ENCODE measurements around the gene CPNE2.

DNA sequence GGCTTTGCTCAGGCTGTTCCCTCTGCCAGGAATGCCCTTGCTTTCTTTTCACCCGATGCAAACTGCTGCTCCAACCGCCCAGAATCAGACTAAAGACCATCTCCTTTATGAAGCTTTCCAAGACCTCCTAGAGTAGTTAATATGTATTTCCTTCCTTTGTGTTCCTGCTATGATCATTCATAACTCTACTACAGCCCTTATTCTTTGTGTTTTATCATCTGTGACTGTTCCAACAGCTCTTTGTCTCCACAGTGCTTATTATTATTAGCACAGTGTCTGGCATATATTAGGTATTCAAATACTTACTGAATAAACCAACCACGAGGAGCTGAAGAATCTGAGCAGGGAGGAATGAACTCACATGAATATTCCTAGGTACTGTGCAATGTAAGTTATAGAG lies 85.8 kb downstream of the CPNE2 start:
- TF ChIP-seq, protein P1, sequence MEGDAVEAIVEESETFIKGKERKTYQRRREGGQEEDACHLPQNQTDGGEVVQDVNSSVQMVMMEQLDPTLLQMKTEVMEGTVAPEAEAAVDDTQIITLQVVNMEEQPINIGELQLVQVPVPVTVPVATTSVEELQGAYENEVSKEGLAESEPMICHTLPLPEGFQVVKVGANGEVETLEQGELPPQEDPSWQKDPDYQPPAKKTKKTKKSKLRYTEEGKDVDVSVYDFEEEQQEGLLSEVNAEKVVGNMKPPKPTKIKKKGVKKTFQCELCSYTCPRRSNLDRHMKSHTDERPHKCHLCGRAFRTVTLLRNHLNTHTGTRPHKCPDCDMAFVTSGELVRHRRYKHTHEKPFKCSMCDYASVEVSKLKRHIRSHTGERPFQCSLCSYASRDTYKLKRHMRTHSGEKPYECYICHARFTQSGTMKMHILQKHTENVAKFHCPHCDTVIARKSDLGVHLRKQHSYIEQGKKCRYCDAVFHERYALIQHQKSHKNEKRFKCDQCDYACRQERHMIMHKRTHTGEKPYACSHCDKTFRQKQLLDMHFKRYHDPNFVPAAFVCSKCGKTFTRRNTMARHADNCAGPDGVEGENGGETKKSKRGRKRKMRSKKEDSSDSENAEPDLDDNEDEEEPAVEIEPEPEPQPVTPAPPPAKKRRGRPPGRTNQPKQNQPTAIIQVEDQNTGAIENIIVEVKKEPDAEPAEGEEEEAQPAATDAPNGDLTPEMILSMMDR (IDR thresholded peaks at IDR 0.05): no peak
- no peak for TF ChIP-seq POLR2A (IDR thresholded peaks at IDR 0.05)

All from vagina (tissue), 2 donors.